Esophagus muscularis mucosa (tissue), 4 donors: ENCODE measurements around the gene ATP1A2. TPM values are rescaled to one million over a fixed set of nuclear protein-coding genes. Genes with fewer than 3 reads are reported as not detected.

Experiments
- DNase-seq: peaks from one replicate; pipeline ENCODE4 v3.0.0-alpha.2; 2017; ENCODE audit errors: extremely low spot score
- H3K27ac ChIP-seq, 4 donors: fragments of 200-600 bp; sonication (generic); replicated peaks in 1 of 4; 1 replicate in 3 of 4; 2 replicates in 1 of 4; pipeline ENCODE4 v1.5.1; 2016 to 2019; ENCODE audit warnings: mild to moderate bottlenecking in 1 of 4
- H3K27me3 ChIP-seq, 4 donors: fragments of 200-600 bp; sonication (generic); one replicate each; pipeline versions ENCODE4 v1.5.1 to v1.6.0; 2016 to 2019
- H3K36me3 ChIP-seq, 4 donors: fragments of 200-600 bp; sonication (generic); one replicate each; pipeline ENCODE4 v1.5.1; 2016 to 2019
- H3K4me1 ChIP-seq, 4 donors: fragments of 200-600 bp; sonication (generic); one replicate each; pipeline ENCODE4 v1.5.1; 2016 to 2019
- H3K4me3 ChIP-seq, 4 donors: fragments of 200-600 bp; sonication (generic); 1 replicate in 2 of 4; 2 replicates in 2 of 4; pipeline ENCODE4 v1.5.1; 2016 to 2019; ENCODE audit warnings: mild to moderate bottlenecking in 4 of 4, moderate library complexity in 1 of 4
- H3K9me3 ChIP-seq, 4 donors: fragments of 200-600 bp; sonication (generic); 1 replicate in 3 of 4; 2 replicates in 1 of 4; pipeline ENCODE4 v1.5.1; 2016 to 2019
- CTCF ChIP-seq, 3 experiments: fragments of 200-600 bp in 2 of 3; fragments of 450-650 bp in 1 of 3; sonication (generic) in 2 of 3; IDR thresholded peaks; one replicate each; pipeline ENCODE4 v1.5.1; 2017 to 2019; ENCODE audit warnings: antibody characterized with exemption in 3 of 3, mild to moderate bottlenecking in 2 of 3, moderate library complexity in 1 of 3
- EP300 ChIP-seq: sonication (generic); formaldehyde crosslinking; IDR thresholded peaks from one replicate; pipeline ENCODE4 v1.6.1; 2017; ENCODE audit warnings: antibody characterized with exemption
- POLR2A ChIP-seq: fragments of 450-650 bp; IDR thresholded peaks from one replicate; pipeline ENCODE4 v1.6.1; 2017; ENCODE audit warnings: antibody characterized with exemption, moderate library complexity, mild to moderate bottlenecking, low read depth
- POLR2AphosphoS5 ChIP-seq, 2 donors: sonication (generic); formaldehyde crosslinking; IDR thresholded peaks; one replicate each; pipeline ENCODE4 v1.6.1; 2017; ENCODE audit warnings: antibody characterized with exemption in 2 of 2
- WGBS: methylation state at CpG from one replicate; pipeline ENCODE4 v1.1.5; 2018; 5-methylcytosine and 5-hydroxymethylcytosine counted together
- intact Hi-C: fragments of 100-400 bp; cut with DNase I; formaldehyde crosslinking; loops from one replicate; pipeline ENCODE4 v1.15.1; 2023
- total RNA-seq, 4 donors: library from RNA; depleted of rRNA; stranded (reverse); fragments of >200 nt; gene quantifications; one replicate each; pipeline versions ENCODE4 v1.1.0 to v1.2.1, GENCODE V29; 2016

Gene ATP1A2
- total RNA-seq, 4 donors from 2014 or later = 101 to 214 (median 130) TPM

- no peaks in the 10 kb centered on the region for H3K9me3 ChIP-seq
- H3K4me3 ChIP-seq = no peak overlapping the region
- intact Hi-C loops = loop anchor here (2.0 kb wide), 1 partner anchor 189 kb away; no protein-coding TSS in a partner anchor
- TF ChIP-seq POLR2A = no peak
- TF ChIP-seq CTCF (IDR thresholded peaks at IDR 0.05) = no peak
- no peak for TF ChIP-seq EP300
- no peak for TF ChIP-seq POLR2AphosphoS5 (IDR thresholded peaks at IDR 0.05)
- WGBS = 92% methylated on average over 4 of the region's 4 CpGs
- no peak for DNase-seq
- H3K36me3 ChIP-seq = peaks cover 21 to 59% (median 57%) of the 10 kb centered on the region in 4 donors
- peaks cover 26 to 37% (median 34%) of the 10 kb centered on the region in 4 donors for H3K4me1 ChIP-seq
- H3K27me3 ChIP-seq = no peaks in the 10 kb centered on the region
- H3K27ac ChIP-seq = no peak overlapping the region
These were observed 21.3 kb upstream of the ATP1A2 start for GRCh38 chr1:160094291-160094625.

GRCh38 chr1:160094806-160095205 lies 20.8 kb upstream of the ATP1A2 start:
- TF ChIP-seq POLR2AphosphoS5 (IDR thresholded peaks at IDR 0.05) = no peak
- no peak for TF ChIP-seq EP300
- TF ChIP-seq CTCF (IDR thresholded peaks at IDR 0.05) = no peak
- TF ChIP-seq POLR2A = no peak
- Histone ChIP-seq H3K27me3 (no peaks in the 10 kb centered on the region), H3K27ac (no peak overlapping the region), H3K4me3 (no peak overlapping the region), H3K9me3 (no peaks in the 10 kb centered on the region), H3K36me3 (peaks cover 21 to 54% (median 53%) of the 10 kb centered on the region in 4 donors), H3K4me1 (peaks cover 31 to 42% (median 39%) of the 10 kb centered on the region in 4 donors)
- DNase-seq = no peak
- 83% methylated on average over 5 of the region's 14 CpGs for WGBS
- intact Hi-C loops = loop anchor here (2.0 kb wide), 1 partner anchor 188 kb away; no protein-coding TSS in a partner anchor

- 79% methylated on average over 2 of the region's 4 CpGs for WGBS
- Histone ChIP-seq H3K9me3 (no peaks in the 10 kb centered on the region), H3K4me3 (no peak overlapping the region), H3K27ac (peak overlapping the region in 2 of 4 donors; percentile 94 to 95), H3K36me3 (peaks cover 21 to 47% (median 46%) of the 10 kb centered on the region in 4 donors), H3K27me3 (no peaks in the 10 kb centered on the region), H3K4me1 (peaks cover 31 to 46% (median 40%) of the 10 kb centered on the region in 4 donors)
- TF ChIP-seq POLR2AphosphoS5 (IDR thresholded peaks at IDR 0.05) (no peak), EP300 (no peak), CTCF (IDR thresholded peaks at IDR 0.05) (no peak), POLR2A (no peak)
- intact Hi-C loops = loop anchor here (2.0 kb wide), 1 partner anchor 187 kb away; no protein-coding TSS in a partner anchor
- no peak for DNase-seq
These were observed 20.0 kb upstream of the ATP1A2 start for GRCh38 chr1:160095382-160096105.

- intact Hi-C loops = no loop called here
- Histone ChIP-seq H3K4me3 (peak overlapping the region in 2 of 4 donors; percentile 68 to 83), H3K9me3 (no peaks in the 10 kb centered on the region), H3K27ac (peak overlapping the region; percentile 94 to 98 (median 96)), H3K27me3 (no peaks in the 10 kb centered on the region), H3K4me1 (peaks cover 35 to 55% (median 49%) of the 10 kb centered on the region in 4 donors), H3K36me3 (peaks cover 17 to 39% (median 37%) of the 10 kb centered on the region in 4 donors)
- TF ChIP-seq CTCF (IDR thresholded peaks at IDR 0.05) (no peak), POLR2AphosphoS5 (IDR thresholded peaks at IDR 0.05) (peak; percentile 20 to 61), EP300 (no peak)
- no peak for DNase-seq
- WGBS = 59% methylated on average over 4 of the region's 4 CpGs
These were observed 19.1 kb upstream of the ATP1A2 start for GRCh38 chr1:160096274-160097116.
